Calu3 (cell line): ENCODE measurements around the gene SLC5A5. TPM values are rescaled to one million over a fixed set of nuclear protein-coding genes. Genes with fewer than 3 reads are reported as not detected.

Experiments used
- BruUV-seq: library from RNA; stranded (reverse); fragments of 400-500 nt; replicated peaks from 2 replicates; lab custom pipeline; 2021; lab: Mats Ljungman, UMichigan
- CTCF ChIA-PET: fragments of 300-600 bp; sonication (Branson Sonifier 250); formaldehyde crosslinking; loops from one replicate; lab custom pipeline; 2022; ENCODE audit warnings: antibody characterized with exemption; lab: Charles Lee
- DNase-seq: peaks from one replicate; pipeline ENCODE4 v3.0.0; 2022
- H3K27ac Mint-ChIP-seq: one replicate; pipeline ENCODE4 v1.8.0; 2022; ENCODE audit warnings: mixed read lengths; ENCODE audit not compliant: unreplicated experiment
- H3K27me3 Mint-ChIP-seq: one replicate; pipeline ENCODE4 v1.8.0; 2022; ENCODE audit warnings: mixed read lengths; ENCODE audit not compliant: unreplicated experiment
- H3K36me3 Mint-ChIP-seq: one replicate; pipeline ENCODE4 v1.8.0; 2022; ENCODE audit warnings: mild to moderate bottlenecking, moderate library complexity, mixed read lengths; ENCODE audit not compliant: insufficient read depth, unreplicated experiment
- H3K4me1 Mint-ChIP-seq: one replicate; pipeline ENCODE4 v1.8.0; 2022; ENCODE audit warnings: mild to moderate bottlenecking, low read depth, mixed read lengths; ENCODE audit not compliant: unreplicated experiment
- H3K4me3 Mint-ChIP-seq: one replicate; pipeline ENCODE4 v1.8.0; 2022; ENCODE audit warnings: mild to moderate bottlenecking, low read depth, moderate library complexity, mixed read lengths; ENCODE audit not compliant: unreplicated experiment
- H3K9me3 Mint-ChIP-seq: one replicate; pipeline ENCODE4 v1.8.0; 2022; ENCODE audit warnings: low read depth, mixed read lengths; ENCODE audit not compliant: unreplicated experiment
- intact Hi-C: fragments of 100-400 bp; cut with micrococcal nuclease; formaldehyde crosslinking; loops from one replicate; pipeline ENCODE4 v1.10.0; 2022; ENCODE audit not compliant: unreplicated experiment
- total RNA-seq: library from RNA; stranded (reverse); gene quantifications from 2 replicates; pipeline ENCODE4 v1.2.3, GENCODE V29; 2022
- TF ChIP-seq, protein P1 (sequence below): fragments of 200-600 bp; IDR thresholded peaks from one replicate; pipeline ENCODE4 v1.8.0; 2022; ENCODE audit warnings: antibody characterized with exemption; ENCODE audit not compliant: unreplicated experiment

SLC5A5 gene
- total RNA-seq, 1 experiment from 2014 or later = not detected

GRCh38 chr19:17860993-17861360 lies 10.8 kb upstream of the SLC5A5 start:
- no peak for DNase-seq
- Mint-ChIP-seq H3K36me3 (peaks cover 66% of the 10 kb centered on the region), H3K9me3 (no peaks in the 10 kb centered on the region), H3K4me1 (peaks cover 10% of the 10 kb centered on the region), H3K27ac (peak overlapping the region; percentile 99), H3K4me3 (peak overlapping the region; percentile 96), H3K27me3 (no peaks in the 10 kb centered on the region)
- intact Hi-C loops = no loop called here
- TF ChIP-seq, protein P1, sequence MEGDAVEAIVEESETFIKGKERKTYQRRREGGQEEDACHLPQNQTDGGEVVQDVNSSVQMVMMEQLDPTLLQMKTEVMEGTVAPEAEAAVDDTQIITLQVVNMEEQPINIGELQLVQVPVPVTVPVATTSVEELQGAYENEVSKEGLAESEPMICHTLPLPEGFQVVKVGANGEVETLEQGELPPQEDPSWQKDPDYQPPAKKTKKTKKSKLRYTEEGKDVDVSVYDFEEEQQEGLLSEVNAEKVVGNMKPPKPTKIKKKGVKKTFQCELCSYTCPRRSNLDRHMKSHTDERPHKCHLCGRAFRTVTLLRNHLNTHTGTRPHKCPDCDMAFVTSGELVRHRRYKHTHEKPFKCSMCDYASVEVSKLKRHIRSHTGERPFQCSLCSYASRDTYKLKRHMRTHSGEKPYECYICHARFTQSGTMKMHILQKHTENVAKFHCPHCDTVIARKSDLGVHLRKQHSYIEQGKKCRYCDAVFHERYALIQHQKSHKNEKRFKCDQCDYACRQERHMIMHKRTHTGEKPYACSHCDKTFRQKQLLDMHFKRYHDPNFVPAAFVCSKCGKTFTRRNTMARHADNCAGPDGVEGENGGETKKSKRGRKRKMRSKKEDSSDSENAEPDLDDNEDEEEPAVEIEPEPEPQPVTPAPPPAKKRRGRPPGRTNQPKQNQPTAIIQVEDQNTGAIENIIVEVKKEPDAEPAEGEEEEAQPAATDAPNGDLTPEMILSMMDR = no peak
- no TSS peak for BruUV-seq
- CTCF ChIA-PET = interaction anchor here (0.5 to 0.9 kb wide), 3 partner anchors 32 to 102 kb away, joined by 3 to 4 read pairs (median 3); partner anchors contain the start of gene CCDC124

- no peaks in the 10 kb centered on the region for H3K27me3 Mint-ChIP-seq
- H3K4me3 Mint-ChIP-seq = peak overlapping the region; percentile 96
- H3K27ac Mint-ChIP-seq = peak overlapping the region; percentile 99
- peaks cover 74% of the 10 kb centered on the region for H3K36me3 Mint-ChIP-seq
- peaks cover 10% of the 10 kb centered on the region for H3K4me1 Mint-ChIP-seq
- no peaks in the 10 kb centered on the region for H3K9me3 Mint-ChIP-seq
- DNase-seq = no peak
- intact Hi-C loops = no loop called here
- CTCF ChIA-PET = interaction anchor here (0.5 to 0.9 kb wide), 2 partner anchors 31 to 71 kb away, joined by 3 to 4 read pairs; partner anchors contain the start of gene CCDC124
- TF ChIP-seq, protein P1 = no peak
- BruUV-seq = no TSS peak
Measured at GRCh38 chr19:17861542-17862402, 10.0 kb upstream of the SLC5A5 start.

DNA sequence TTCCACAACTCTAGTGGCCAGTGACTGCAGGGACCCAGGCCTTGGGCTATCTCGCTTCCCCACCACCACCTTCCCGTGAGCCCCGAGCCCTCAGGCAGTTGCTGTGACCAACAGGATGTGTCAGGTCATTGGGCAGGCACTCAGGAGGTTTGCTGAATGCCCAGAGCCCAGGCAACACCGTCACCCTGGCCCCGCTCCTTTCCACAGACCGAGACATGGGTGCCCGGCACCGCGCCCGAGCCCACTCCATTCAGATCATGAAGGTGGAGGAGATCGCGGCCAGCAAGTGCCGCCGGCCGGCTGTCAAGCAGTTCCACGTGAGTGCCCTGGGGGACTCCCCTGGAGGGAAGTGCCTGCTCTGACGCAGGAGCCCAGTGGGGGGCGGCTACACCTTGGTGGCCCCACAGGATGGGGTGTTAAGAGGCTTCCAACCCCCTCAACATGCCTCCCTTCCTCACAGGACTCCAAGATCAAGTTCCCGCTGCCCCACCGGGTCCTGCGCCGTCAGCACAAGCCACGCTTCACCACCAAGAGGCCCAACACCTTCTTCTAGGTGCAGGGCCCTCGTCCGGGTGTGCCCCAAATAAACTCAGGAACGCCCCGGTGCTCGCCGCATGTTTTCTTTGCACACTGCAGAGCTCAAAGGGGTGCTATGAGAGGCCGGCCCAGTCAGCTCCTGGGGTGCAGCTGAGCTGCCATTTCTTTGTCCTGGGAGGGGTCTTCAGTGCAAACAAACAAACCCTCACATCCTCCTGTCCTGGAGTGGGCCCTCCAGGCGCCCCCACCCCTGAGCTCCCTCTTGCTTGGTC lies 8.8 kb upstream of the SLC5A5 start:
- TF ChIP-seq, protein P1 = no peak
- H3K27me3 Mint-ChIP-seq = no peaks in the 10 kb centered on the region
- peaks cover 10% of the 10 kb centered on the region for H3K4me1 Mint-ChIP-seq
- H3K9me3 Mint-ChIP-seq = no peaks in the 10 kb centered on the region
- H3K36me3 Mint-ChIP-seq = peaks cover 77% of the 10 kb centered on the region
- no peak overlapping the region for H3K27ac Mint-ChIP-seq
- intact Hi-C loops = no loop called here
- H3K4me3 Mint-ChIP-seq = no peak overlapping the region
- CTCF ChIA-PET = no interaction called here
- BruUV-seq = no TSS peak
- no peak for DNase-seq

DNA sequence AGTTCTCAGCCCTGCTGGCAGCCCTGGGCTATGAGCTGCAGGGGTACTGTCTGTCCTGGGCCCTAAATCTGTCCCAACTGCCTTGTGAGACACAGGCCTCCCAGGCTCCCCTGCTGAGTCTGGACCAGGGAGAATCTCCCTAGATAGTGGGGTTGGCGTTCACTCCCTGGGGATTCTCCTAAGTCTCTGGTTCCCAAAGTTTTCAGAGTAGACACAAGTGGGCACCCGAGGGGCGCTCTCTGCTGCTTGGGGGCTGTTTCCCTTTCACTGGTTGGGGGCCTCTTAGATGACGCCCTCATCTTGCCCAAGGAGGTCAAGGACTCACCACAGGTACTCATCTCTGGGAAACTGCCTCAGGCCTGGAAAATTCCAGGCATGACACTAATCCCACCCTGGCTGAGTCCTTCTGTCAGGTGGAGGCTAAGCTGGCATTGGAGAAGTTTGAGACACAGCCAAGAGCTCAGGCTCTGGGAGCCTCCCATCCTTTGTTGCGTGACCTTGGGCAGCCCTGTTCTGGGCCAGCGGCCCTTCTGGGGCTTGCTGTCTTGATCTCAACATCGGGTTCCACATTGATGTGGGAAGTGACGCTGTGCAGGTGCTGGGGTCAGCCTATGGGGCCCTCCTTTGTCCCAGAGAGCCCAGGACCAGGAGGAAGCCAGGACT lies 8.1 kb upstream of the SLC5A5 start:
- peaks cover 10% of the 10 kb centered on the region for H3K4me1 Mint-ChIP-seq
- no peaks in the 10 kb centered on the region for H3K9me3 Mint-ChIP-seq
- TF ChIP-seq, protein P1 = no peak
- H3K27ac Mint-ChIP-seq = no peak overlapping the region
- no peaks in the 10 kb centered on the region for H3K27me3 Mint-ChIP-seq
- CTCF ChIA-PET = no interaction called here
- no peak overlapping the region for H3K4me3 Mint-ChIP-seq
- DNase-seq = no peak
- no TSS peak for BruUV-seq
- peaks cover 77% of the 10 kb centered on the region for H3K36me3 Mint-ChIP-seq
- intact Hi-C loops = no loop called here
